ENCODE results near the gene OR10P1. TPM values are rescaled to one million over a fixed set of nuclear protein-coding genes. Genes with fewer than 3 reads are reported as not detected.

OR10P1 gene
- total and polyA plus RNA-seq, 11 donors: not detected

- Histone ChIP-seq H3K27me3 (no peaks in the 10 kb centered on the region), H3K9me3 (no peaks in the 10 kb centered on the region), H3K36me3 (no peaks in the 10 kb centered on the region), H3K4me3 (no peak overlapping the region), H3K27ac (peak overlapping the region in 7 of 12 donors; percentile 24 to 73 (median 47)), H3K4me1 (peaks cover 0 to 26% (median 3%) of the 10 kb centered on the region in 12 donors)
- 42 to 63% (median 47%) methylated on average over 4 of the region's 4 CpGs for WGBS, 4 donors
- DNase-seq (peak in 2 of 5 donors; percentile 36 to 73), ATAC-seq (peak; percentile 53 to 80 (median 62))
- intact Hi-C loops (cut with DNase I): no loop called here
- TF ChIP-seq POLR2A (IDR thresholded peaks at IDR 0.05): no peak
- no peak for TF ChIP-seq CTCF (IDR thresholded peaks at IDR 0.05)
Measured at GRCh38 chr12:55626154-55626553, 10.5 kb upstream of the OR10P1 start.

GRCh38 chr12:55629058-55629841, 7.4 kb upstream of the OR10P1 start:
- no peak overlapping the region for H3K27ac ChIP-seq
- ATAC-seq (no peak), DNase-seq (no peak)
- no peaks in the 10 kb centered on the region for H3K36me3 ChIP-seq
- no peaks in the 10 kb centered on the region for H3K9me3 ChIP-seq
- WGBS, 4 donors: 80 to 90% (median 82%) methylated on average over 3 of the region's 3 CpGs
- TF ChIP-seq CTCF (IDR thresholded peaks at IDR 0.05): no peak
- TF ChIP-seq POLR2A (IDR thresholded peaks at IDR 0.05): no peak
- intact Hi-C loops (cut with DNase I): no loop called here
- no peak overlapping the region for H3K4me3 ChIP-seq
- no peaks in the 10 kb centered on the region for H3K27me3 ChIP-seq
- H3K4me1 ChIP-seq: peaks cover 0 to 33% (median 5%) of the 10 kb centered on the region in 12 donors

- no peak overlapping the region for H3K4me3 ChIP-seq
- H3K36me3 ChIP-seq: no peaks in the 10 kb centered on the region
- no peaks in the 10 kb centered on the region for H3K9me3 ChIP-seq
- intact Hi-C loops (cut with DNase I): no loop called here
- peak in 1 of 4 donors; percentile 12 for ATAC-seq
- H3K27ac ChIP-seq: peak overlapping the region in 4 of 12 donors; percentile 21 to 57 (median 39)
- WGBS, 4 donors: 8 to 30% (median 29%) methylated on average over 1 of the region's 1 CpG
- TF ChIP-seq POLR2A (IDR thresholded peaks at IDR 0.05) (no peak), CTCF (IDR thresholded peaks at IDR 0.05) (no peak)
- H3K4me1 ChIP-seq: peaks cover 0 to 34% (median 6%) of the 10 kb centered on the region in 12 donors
- DNase-seq: no peak
- H3K27me3 ChIP-seq: no peaks in the 10 kb centered on the region
Measured at GRCh38 chr12:55631056-55631455, 5.6 kb upstream of the OR10P1 start.

- Histone ChIP-seq H3K9me3 (no peaks in the 10 kb centered on the region), H3K27ac (peak overlapping the region in 5 of 12 donors; percentile 21 to 57 (median 38)), H3K4me3 (no peak overlapping the region), H3K4me1 (peaks cover 0 to 33% (median 3%) of the 10 kb centered on the region in 12 donors), H3K36me3 (no peaks in the 10 kb centered on the region), H3K27me3 (no peaks in the 10 kb centered on the region)
- 64 to 74% (median 71%) methylated on average over 2 to 5 of the region's 5 CpGs for WGBS, 4 donors
- TF ChIP-seq POLR2A (IDR thresholded peaks at IDR 0.05): no peak
- TF ChIP-seq CTCF (IDR thresholded peaks at IDR 0.05): no peak
- DNase-seq (peak in 1 of 5 donors; percentile 35), ATAC-seq (peak in 3 of 4 donors; percentile 12 to 41 (median 23))
- intact Hi-C loops (cut with DNase I): loop anchor here in 1 of 10 donors (2.0 kb wide), 1 partner anchor 23 kb away; no protein-coding TSS in a partner anchor
Measured at GRCh38 chr12:55631733-55632132, 5.0 kb upstream of the OR10P1 start.
